HepG2 (cell line): Measurements from ENCODE around the gene SLC4A2.

Experiments used
- EZH2 ChIP-seq: conservative IDR thresholded peaks from 2 replicates; pipeline ENCODE4 v1.6.1; 2012; ENCODE audit warnings: mild to moderate bottlenecking, low read depth, low read length, moderate library complexity
- FLYWCH1 ChIP-seq: sonication (generic); formaldehyde crosslinking; IDR thresholded peaks from 2 replicates; pipeline ENCODE4 v1.8.1; 2023; ENCODE audit warnings: mild to moderate bottlenecking, missing genetic modification reagents
- FOXK1 ChIP-seq: sonication (generic); formaldehyde crosslinking; IDR thresholded peaks from 2 replicates; pipeline ENCODE4 v1.4.0; 2020; ENCODE audit warnings: low read depth, missing genetic modification reagents, borderline replicate concordance
- GMEB1 ChIP-seq: sonication (generic); formaldehyde crosslinking; IDR thresholded peaks from 2 replicates; pipeline ENCODE4 v1.5.1; 2020; ENCODE audit warnings: missing genetic modification reagents, mild to moderate bottlenecking, borderline replicate concordance
- IRX3 ChIP-seq: sonication (generic); formaldehyde crosslinking; IDR thresholded peaks from 2 replicates; pipeline ENCODE4 v1.8.1; 2023; ENCODE audit warnings: mild to moderate bottlenecking, low read depth, missing genetic modification reagents, borderline replicate concordance
- NR1H2 ChIP-seq: sonication (generic); formaldehyde crosslinking; IDR thresholded peaks from 2 replicates; pipeline ENCODE4 v1.8.1; 2022; ENCODE audit warnings: low read depth, missing genetic modification reagents, borderline replicate concordance
- YY1 ChIP-seq: IDR thresholded peaks from 2 replicates; pipeline ENCODE4 v1.6.1; 2011; ENCODE audit warnings: low read length, low read depth, moderate library complexity, mild to moderate bottlenecking; ENCODE audit not compliant: insufficient read depth, insufficient replicate concordance
- ZNF232 ChIP-seq: sonication (generic); formaldehyde crosslinking; IDR thresholded peaks from 2 replicates; pipeline ENCODE4 v1.4.0; 2020; ENCODE audit warnings: missing genetic modification reagents, borderline replicate concordance
- ZNF432 ChIP-seq: sonication (generic); formaldehyde crosslinking; IDR thresholded peaks from 2 replicates; pipeline ENCODE4 v1.5.0; 2020; ENCODE audit warnings: missing genetic modification reagents, mild to moderate bottlenecking, borderline replicate concordance
- ZNF530 ChIP-seq: sonication (generic); formaldehyde crosslinking; IDR thresholded peaks from 2 replicates; pipeline ENCODE4 v1.5.0; 2020; ENCODE audit warnings: low read depth, mild to moderate bottlenecking, missing genetic modification reagents
- ZNF550 ChIP-seq: sonication (generic); formaldehyde crosslinking; IDR thresholded peaks from 2 replicates; pipeline ENCODE4 v1.4.0; 2020; ENCODE audit warnings: mild to moderate bottlenecking, missing genetic modification reagents, borderline replicate concordance
- ZNF784 ChIP-seq: sonication (generic); formaldehyde crosslinking; IDR thresholded peaks from 2 replicates; pipeline ENCODE4 v1.5.1; 2020; ENCODE audit warnings: missing genetic modification reagents, mild to moderate bottlenecking, borderline replicate concordance

DNA sequence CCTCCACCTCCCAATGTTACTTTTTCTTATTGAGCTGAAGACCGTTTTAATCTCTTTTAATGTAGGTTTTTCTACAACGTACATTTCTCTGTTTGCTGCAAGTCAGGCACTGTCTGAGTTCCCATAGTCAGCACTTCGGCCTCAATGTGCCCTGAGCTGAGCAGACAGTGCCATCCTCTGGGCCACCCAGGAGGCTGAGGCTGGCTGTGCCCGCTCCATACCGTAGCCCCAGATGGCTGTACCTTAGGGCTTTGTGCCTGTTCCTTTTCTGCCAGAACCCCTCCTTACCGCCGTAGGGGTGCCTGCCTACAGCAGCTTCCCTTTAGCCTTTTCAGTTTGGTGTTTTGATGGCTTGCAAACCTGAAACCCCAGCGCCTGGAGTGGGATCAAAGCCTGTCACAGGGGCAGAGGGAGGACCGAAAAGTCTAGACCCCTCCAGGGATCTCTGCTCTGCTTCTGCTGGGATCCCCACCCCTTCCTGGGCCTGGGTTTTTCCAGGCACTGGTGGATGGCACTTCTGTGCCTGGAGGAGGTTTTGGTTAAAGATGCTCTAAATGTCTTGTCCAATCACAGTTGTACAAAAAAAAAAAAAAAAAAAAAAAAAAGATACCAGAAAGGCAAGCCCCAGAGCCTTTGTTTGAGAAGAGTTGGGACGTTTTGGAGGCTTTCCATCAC, 35.9 kb downstream of the SLC4A2 start:
- TF ChIP-seq EZH2 (no peak), GMEB1 (CRISPR knock-in tag) (no peak), FLYWCH1 (CRISPR knock-in tag) (no peak), IRX3 (no peak), ZNF432 (CRISPR knock-in tag) (no peak), YY1 (no peak), FOXK1 (CRISPR knock-in tag) (no peak), ZNF232 (CRISPR knock-in tag) (no peak), NR1H2 (CRISPR knock-in tag) (no peak), ZNF550 (CRISPR knock-in tag) (no peak), ZNF530 (CRISPR knock-in tag) (no peak), ZNF784 (CRISPR knock-in tag) (no peak)
